GM23248 (cell line): ENCODE data around the gene ADGRL4. TPM values are rescaled to one million over a fixed set of nuclear protein-coding genes. Genes with fewer than 3 reads are reported as not detected.
A peak's percentile ranks its signal among the peaks of the same experiment; 100 is the strongest.

Experiments used
- DNase-seq: peaks from one replicate; pipeline ENCODE4 v3.0.0-alpha.2; 2015
- H2AFZ ChIP-seq: fragments of 200-600 bp; sonication (generic); 2 replicates; pipeline ENCODE4 v1.6.1; 2016; ENCODE audit warnings: antibody characterized with exemption
- H3F3A ChIP-seq: fragments of 200-600 bp; sonication (generic); 2 replicates; pipeline ENCODE4 v1.6.1; 2016; ENCODE audit warnings: mild to moderate bottlenecking, antibody characterized with exemption, mixed run types; ENCODE audit not compliant: insufficient read depth
- H3K27ac ChIP-seq: fragments of 200-600 bp; sonication (generic); 2 replicates; pipeline ENCODE4 v1.5.1; 2016; ENCODE audit warnings: mild to moderate bottlenecking
- H3K27me3 ChIP-seq: fragments of 200-600 bp; sonication (generic); replicated peaks from 2 replicates; pipeline ENCODE4 v1.6.1; 2016; ENCODE audit warnings: mild to moderate bottlenecking; ENCODE audit not compliant: insufficient read depth
- H3K36me3 ChIP-seq: fragments of 200-600 bp; sonication (generic); 2 replicates; pipeline ENCODE4 v1.6.1; 2016; ENCODE audit warnings: low read depth, mild to moderate bottlenecking
- H3K4me1 ChIP-seq: fragments of 200-600 bp; sonication (generic); 2 replicates; pipeline ENCODE4 v1.6.1; 2016; ENCODE audit warnings: mild to moderate bottlenecking; ENCODE audit not compliant: insufficient read depth
- H3K4me2 ChIP-seq: fragments of 200-600 bp; sonication (generic); one replicate; pipeline ENCODE4 v1.6.1; 2016; ENCODE audit warnings: mild to moderate bottlenecking; ENCODE audit not compliant: unreplicated experiment
- H3K4me3 ChIP-seq: fragments of 200-600 bp; sonication (generic); 2 replicates; pipeline ENCODE4 v1.5.1; 2016; ENCODE audit warnings: mild to moderate bottlenecking
- H3K79me2 ChIP-seq: fragments of 200-600 bp; sonication (generic); 2 replicates; pipeline ENCODE4 v1.6.1; 2016; ENCODE audit warnings: mild to moderate bottlenecking; ENCODE audit not compliant: insufficient read depth
- H3K9ac ChIP-seq: fragments of 200-600 bp; sonication (generic); 2 replicates; pipeline ENCODE4 v1.6.1; 2016; ENCODE audit warnings: mild to moderate bottlenecking
- H3K9me2 ChIP-seq: fragments of 200-600 bp; sonication (generic); 2 replicates; pipeline ENCODE4 v1.6.1; 2016; ENCODE audit warnings: mixed run types, mild to moderate bottlenecking, moderate library complexity; ENCODE audit not compliant: insufficient read depth
- H3K9me3 ChIP-seq: fragments of 200-600 bp; sonication (generic); one replicate; pipeline ENCODE4 v1.6.1; 2017; ENCODE audit warnings: low read depth
- H4K20me1 ChIP-seq: fragments of 200-600 bp; sonication (generic); 2 replicates; pipeline ENCODE4 v1.6.0; 2016; ENCODE audit not compliant: insufficient read depth
- EZH2 ChIP-seq: fragments of 200-600 bp; sonication (generic); IDR thresholded peaks from 2 replicates; pipeline ENCODE4 v1.6.1; 2018; ENCODE audit warnings: antibody characterized with exemption, mild to moderate bottlenecking; ENCODE audit not compliant: insufficient read depth, poor library complexity, severe bottlenecking
- EZH2phosphoT487 ChIP-seq: fragments of 200-600 bp; sonication (generic); IDR thresholded peaks from 2 replicates; pipeline ENCODE4 v1.6.1; 2018; ENCODE audit warnings: antibody characterized with exemption, moderate library complexity, mild to moderate bottlenecking, low read depth; ENCODE audit not compliant: insufficient read depth
- WGBS, 2 experiments: methylation state at CpG; one replicate each; pipeline ENCODE4 v1.1.6; 2015 to 2017; ENCODE audit warnings: low lambda C conversion rate in 2 of 2, low coverage in 1 of 2; ENCODE audit errors: missing lambda C conversion rate in 2 of 2; 5-methylcytosine and 5-hydroxymethylcytosine counted together
- in situ Hi-C: fragments of 300-500 bp; cut with MboI; formaldehyde crosslinking; loops from 2 replicates; pipeline ENCODE4 v1.15.0; 2020
- polyA plus RNA-seq: library from polyadenylated mRNA; unstranded; fragments of >200 nt; fragmentation: Nextera tagmentation; extraction: Ambion mirVana; gene quantifications from 2 replicates; pipeline ENCODE4 v1.2.1, GENCODE V29; 2016
- total RNA-seq: library from RNA; depleted of rRNA; stranded (reverse); fragments of >200 nt; shearing (Covaris generic); gene quantifications from 2 replicates; pipeline ENCODE4 v1.2.3, GENCODE V29; 2014

Gene ADGRL4
- total and polyA plus RNA-seq, 2 experiments from 2014 or later = 10.6 to 18.1 TPM

DNA sequence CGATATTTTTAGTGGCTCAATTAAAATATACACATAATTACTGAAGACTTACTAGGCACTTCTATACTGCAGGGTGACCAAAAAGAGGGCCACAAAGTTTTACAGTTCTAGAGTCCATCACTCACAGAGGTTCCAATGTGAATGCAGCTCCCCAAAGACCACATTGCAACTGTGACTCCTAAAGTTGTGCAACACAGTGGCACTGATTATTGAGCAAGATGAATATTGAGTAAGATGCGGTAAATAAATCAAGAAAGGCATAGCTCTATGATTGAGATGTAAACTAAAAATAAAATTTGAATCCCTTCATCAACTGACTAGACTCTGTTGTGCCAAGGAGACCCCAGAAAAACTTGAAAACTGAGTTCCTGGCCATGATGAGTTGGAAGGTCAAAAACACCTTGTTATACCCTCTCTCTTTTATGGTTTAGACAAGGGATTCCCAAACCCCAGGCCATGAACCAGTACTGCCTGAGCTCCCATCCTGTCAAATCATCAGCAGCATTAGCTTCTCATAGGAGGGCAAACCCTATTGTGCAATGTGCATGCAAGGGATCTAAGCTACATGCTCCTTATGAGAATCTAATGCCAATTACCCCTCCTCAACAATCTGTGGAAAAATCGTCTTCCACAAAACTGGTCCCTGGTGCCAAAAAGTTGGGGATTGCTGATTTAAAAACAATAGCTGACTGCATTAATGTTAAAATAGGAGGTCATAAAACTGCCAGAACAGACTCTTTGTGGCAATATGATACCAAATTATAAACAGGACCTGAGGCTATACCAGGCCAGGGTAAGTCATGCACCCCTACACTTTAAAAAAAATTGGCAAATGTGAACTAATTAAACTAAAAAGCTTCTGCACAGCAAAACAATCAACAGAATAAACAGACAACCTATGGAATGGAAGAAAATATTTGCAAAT is 94.3 kb downstream of the ADGRL4 start:
- Histone ChIP-seq H3K36me3 (no peaks in the 10 kb centered on the region), H2AFZ (no peak overlapping the region), H3K79me2 (no peaks in the 10 kb centered on the region), H3K4me1 (peaks cover 7% of the 10 kb centered on the region; the same call in 1 of the 2 replicates), H3K4me3 (no peak overlapping the region), H3K27ac (no peak overlapping the region), H3K9me2 (peaks cover 11% of the 10 kb centered on the region; the same call in 1 of the 2 replicates), H3K9ac (no peak overlapping the region), H3K27me3 (no peaks in the 10 kb centered on the region), H3K9me3 (no peaks in the 10 kb centered on the region), H4K20me1 (no peaks in the 10 kb centered on the region), H3K4me2 (no peak overlapping the region), H3F3A (no peaks in the 10 kb centered on the region)
- DNase-seq = peak; percentile 36
- in situ Hi-C loops = no loop called here
- WGBS, 2 experiments = 63 to 73% methylated on average over 3 of the region's 3 CpGs
- TF ChIP-seq EZH2 = no peak
- TF ChIP-seq EZH2phosphoT487 = no peak

DNA sequence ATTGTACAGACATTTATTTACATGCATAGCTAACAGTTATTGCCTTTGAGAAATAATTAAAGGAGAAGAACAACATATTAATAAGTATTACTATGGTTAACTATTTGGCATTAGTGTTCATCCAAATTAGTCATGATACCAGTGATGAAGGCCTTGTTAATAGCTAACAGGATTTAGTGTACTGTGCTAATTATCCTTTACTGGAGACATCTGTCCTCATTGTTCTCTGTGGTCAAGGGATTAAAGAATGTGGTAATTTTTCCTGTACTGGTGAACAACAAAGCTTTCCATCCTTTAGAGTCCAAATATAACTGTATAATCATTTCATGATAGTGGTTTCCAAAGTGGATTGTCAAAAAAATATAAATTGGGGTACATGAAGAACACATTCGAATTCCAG is 103.9 kb downstream of the ADGRL4 start:
- Histone ChIP-seq H3K9me3 (no peaks in the 10 kb centered on the region), H3K79me2 (no peaks in the 10 kb centered on the region), H4K20me1 (no peaks in the 10 kb centered on the region), H3K27me3 (no peaks in the 10 kb centered on the region), H2AFZ (no peak overlapping the region), H3K9ac (no peak overlapping the region), H3F3A (no peaks in the 10 kb centered on the region), H3K4me3 (no peak overlapping the region), H3K4me2 (no peak overlapping the region), H3K36me3 (no peaks in the 10 kb centered on the region), H3K4me1 (no peaks in the 10 kb centered on the region), H3K9me2 (no peaks in the 10 kb centered on the region), H3K27ac (no peak overlapping the region)
- WGBS, 2 experiments = 30 to 33% methylated on average over 1 of the region's 1 CpG
- TF ChIP-seq EZH2 (no peak), EZH2phosphoT487 (no peak)
- in situ Hi-C loops = no loop called here
- DNase-seq = no peak

DNA sequence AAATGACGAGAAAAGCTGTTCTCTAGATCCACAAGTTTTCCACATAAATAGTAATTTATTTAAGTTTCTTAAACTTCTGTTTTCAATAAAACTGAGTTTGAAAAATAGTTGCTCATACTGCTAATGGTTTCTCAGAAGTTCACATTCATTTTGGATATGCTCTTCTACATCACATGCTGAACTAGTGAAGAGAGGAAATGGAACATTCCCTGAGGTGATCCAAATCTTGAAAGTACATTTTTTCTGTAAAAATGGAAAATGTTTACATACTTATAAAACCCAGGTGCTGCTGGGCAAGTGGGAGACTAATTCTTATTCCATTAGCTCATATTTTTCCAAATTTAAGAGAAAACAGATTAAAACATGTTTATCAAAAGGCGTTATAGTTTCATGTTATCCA is 111.7 kb downstream of the ADGRL4 start:
- no peak overlapping the region for H3K4me2 ChIP-seq
- H2AFZ ChIP-seq = no peak overlapping the region
- H4K20me1 ChIP-seq = no peaks in the 10 kb centered on the region
- no peak overlapping the region for H3K27ac ChIP-seq
- no peaks in the 10 kb centered on the region for H3F3A ChIP-seq
- DNase-seq = no peak
- TF ChIP-seq EZH2phosphoT487 = no peak
- TF ChIP-seq EZH2 = no peak
- H3K4me3 ChIP-seq = no peak overlapping the region
- H3K27me3 ChIP-seq = no peaks in the 10 kb centered on the region
- peaks cover 10% of the 10 kb centered on the region for H3K4me1 ChIP-seq
- no peaks in the 10 kb centered on the region for H3K79me2 ChIP-seq
- H3K9me2 ChIP-seq = no peaks in the 10 kb centered on the region
- H3K9me3 ChIP-seq = no peaks in the 10 kb centered on the region
- WGBS, 2 experiments = 73 to 81% methylated on average over 2 of the region's 2 CpGs
- H3K9ac ChIP-seq = no peak overlapping the region
- in situ Hi-C loops = no loop called here
- H3K36me3 ChIP-seq = no peaks in the 10 kb centered on the region

GRCh38 chr1:78892260-78892840 is 114.2 kb downstream of the ADGRL4 start:
- Histone ChIP-seq H2AFZ (peak overlapping the region; percentile 0; the same call in 1 of the 2 replicates), H3K79me2 (no peaks in the 10 kb centered on the region), H3K4me2 (peak overlapping the region; percentile 1), H3K9ac (no peak overlapping the region), H3K4me1 (peaks cover 10% of the 10 kb centered on the region), H3K9me3 (no peaks in the 10 kb centered on the region), H3K27ac (0 out of 2 replicates have a peak overlapping the region, but pooled peaks have one; percentile 2), H4K20me1 (no peaks in the 10 kb centered on the region), H3K27me3 (no peaks in the 10 kb centered on the region), H3K4me3 (no peak overlapping the region), H3K9me2 (no peaks in the 10 kb centered on the region), H3K36me3 (no peaks in the 10 kb centered on the region), H3F3A (no peaks in the 10 kb centered on the region)
- DNase-seq = peak; percentile 73
- in situ Hi-C loops = no loop called here
- WGBS, 2 experiments = 52 to 62% methylated on average over 3 of the region's 3 CpGs
- TF ChIP-seq EZH2phosphoT487 = no peak
- no peak for TF ChIP-seq EZH2
